Osteoblast (primary cell): ENCODE results near the gene OR10A4. TPM values are rescaled to one million over a fixed set of nuclear protein-coding genes. Genes with fewer than 3 reads are reported as not detected.

Experiments used
- DNase-seq: peaks from one replicate; pipeline ENCODE4 v3.0.0; 2011; ENCODE audit warnings: low spot score, mixed read lengths; ENCODE audit not compliant: insufficient read length; ENCODE audit errors: missing footprints
- H2AFZ ChIP-seq: 2 replicates; pipeline ENCODE4 v1.6.0; 2011; ENCODE audit warnings: mild to moderate bottlenecking, low read length
- H3K27ac ChIP-seq: 2 replicates; pipeline ENCODE4 v1.5.1; 2011; ENCODE audit warnings: mild to moderate bottlenecking, low read depth, low read length, moderate library complexity
- H3K27me3 ChIP-seq: 2 replicates; pipeline ENCODE4 v1.6.0; 2012; ENCODE audit warnings: mild to moderate bottlenecking, control low read depth, inconsistent platforms, low read length, moderate library complexity; ENCODE audit not compliant: insufficient read depth
- H3K36me3 ChIP-seq: 2 replicates; pipeline ENCODE4 v1.5.1; 2011; ENCODE audit warnings: mild to moderate bottlenecking, low read length, control low read depth, moderate library complexity; ENCODE audit not compliant: insufficient read depth
- H3K4me1 ChIP-seq: 2 replicates; pipeline ENCODE4 v1.5.1; 2011; ENCODE audit warnings: mild to moderate bottlenecking, low read length, control low read depth, moderate library complexity; ENCODE audit not compliant: insufficient read depth
- H3K4me2 ChIP-seq: 2 replicates; pipeline ENCODE4 v1.6.0; 2011; ENCODE audit warnings: mild to moderate bottlenecking, low read length; ENCODE audit not compliant: insufficient read depth
- H3K4me3 ChIP-seq: fragments of 200-600 bp; sonication (generic); 3 replicates; pipeline ENCODE4 v1.5.1; 2012; ENCODE audit warnings: mild to moderate bottlenecking, low read length, inconsistent platforms; ENCODE audit not compliant: insufficient read depth
- H3K79me2 ChIP-seq: 2 replicates; pipeline ENCODE4 v1.6.0; 2012; ENCODE audit warnings: mild to moderate bottlenecking, low read length, control low read depth, inconsistent platforms; ENCODE audit not compliant: insufficient read depth
- H3K9me3 ChIP-seq: 2 replicates; pipeline ENCODE4 v1.5.1; 2011; ENCODE audit warnings: low read depth, low read length, control low read depth
- H4K20me1 ChIP-seq: 2 replicates; pipeline ENCODE4 v1.6.0; 2012; ENCODE audit warnings: mild to moderate bottlenecking, low read length, control low read depth; ENCODE audit not compliant: insufficient read depth
- CTCF ChIP-seq: IDR thresholded peaks from 2 replicates; pipeline ENCODE4 v1.5.1; 2011; ENCODE audit warnings: mild to moderate bottlenecking, low read depth, low read length, moderate library complexity; ENCODE audit errors: extremely low read depth
- total RNA-seq: library from RNA; depleted of rRNA; stranded (reverse); fragments of >200 nt; gene quantifications from 2 replicates; pipeline ENCODE4 v1.2.3, GENCODE V29; 2012

OR10A4 gene
- total RNA-seq, 1 donor: not detected

GRCh38 chr11:6841694-6842093, 34.7 kb upstream of the OR10A4 start:
- DNase-seq: no peak
- Histone ChIP-seq H3K4me3 (no peak overlapping the region), H3K36me3 (no peaks in the 10 kb centered on the region), H3K27ac (no peak overlapping the region), H3K4me2 (no peak overlapping the region), H4K20me1 (no peaks in the 10 kb centered on the region), H2AFZ (no peak overlapping the region), H3K9me3 (no peaks in the 10 kb centered on the region), H3K27me3 (no peaks in the 10 kb centered on the region), H3K4me1 (no peaks in the 10 kb centered on the region), H3K79me2 (no peaks in the 10 kb centered on the region)
- TF ChIP-seq CTCF: no peak

DNA sequence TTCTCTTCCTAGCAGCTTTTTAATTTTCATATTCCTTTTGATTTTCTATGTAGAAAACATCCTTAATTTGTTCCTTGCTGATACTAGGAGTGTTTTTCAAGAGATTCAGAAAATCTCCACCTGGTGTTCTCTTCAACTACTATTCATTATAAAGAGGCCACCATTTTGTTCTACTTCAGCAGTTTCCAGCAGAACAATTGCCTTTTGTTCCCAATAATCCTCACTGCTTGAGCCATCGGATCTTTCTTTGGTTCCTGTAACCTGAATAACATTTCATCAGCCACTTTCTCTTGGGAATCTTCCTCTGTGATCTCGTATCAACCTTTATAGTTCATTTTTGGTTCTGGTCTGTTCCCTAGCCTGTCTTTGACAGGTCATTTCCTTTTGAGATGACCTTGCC, 32.8 kb upstream of the OR10A4 start:
- DNase-seq: no peak
- Histone ChIP-seq H2AFZ (no peak overlapping the region), H3K4me1 (no peaks in the 10 kb centered on the region), H3K4me3 (no peak overlapping the region), H3K79me2 (no peaks in the 10 kb centered on the region), H3K36me3 (no peaks in the 10 kb centered on the region), H3K4me2 (no peak overlapping the region), H3K9me3 (no peaks in the 10 kb centered on the region), H4K20me1 (no peaks in the 10 kb centered on the region), H3K27ac (no peak overlapping the region), H3K27me3 (no peaks in the 10 kb centered on the region)
- no peak for TF ChIP-seq CTCF

GRCh38 chr11:6844356-6844755, 32.1 kb upstream of the OR10A4 start:
- Histone ChIP-seq H3K79me2 (no peaks in the 10 kb centered on the region), H3K4me1 (no peaks in the 10 kb centered on the region), H3K9me3 (no peaks in the 10 kb centered on the region), H3K36me3 (no peaks in the 10 kb centered on the region), H4K20me1 (no peaks in the 10 kb centered on the region), H3K4me2 (no peak overlapping the region), H3K4me3 (no peak overlapping the region), H3K27me3 (no peaks in the 10 kb centered on the region), H3K27ac (no peak overlapping the region), H2AFZ (no peak overlapping the region)
- TF ChIP-seq CTCF: no peak
- no peak for DNase-seq

DNA sequence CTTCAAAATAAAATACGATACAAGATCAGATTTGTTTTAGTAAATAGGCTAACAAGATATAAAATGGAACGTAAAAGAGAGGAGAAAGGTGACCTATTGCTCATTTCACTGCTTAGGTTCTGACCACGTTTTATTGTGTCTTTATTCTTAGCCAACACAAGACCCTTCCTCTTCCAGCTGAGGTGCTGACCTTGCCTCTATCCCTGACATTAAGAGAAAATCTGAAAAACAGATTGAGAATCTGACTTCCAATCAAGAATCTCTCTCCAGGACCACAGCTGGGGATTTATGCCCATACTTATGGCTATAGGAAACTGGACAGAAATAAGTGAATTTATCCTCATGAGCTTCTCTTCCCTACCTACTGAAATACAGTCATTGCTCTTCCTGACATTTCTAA, 31.0 kb upstream of the OR10A4 start, which contains the start of gene OR10A5:
Gene OR10A5 (plus strand): TSS at position 301 of the 400 bp plus-strand sequence. CDS start 0 bp downstream, at position 301.
- Histone ChIP-seq H3K4me3 (no peak within 1 kb of the TSS), H4K20me1 (no peaks in the 10 kb centered on the region), H3K9me3 (no peaks in the 10 kb centered on the region)

More for the DNA sequence above, 31.0 kb upstream of the OR10A4 start, which contains the start of gene OR10A5:
- H3K4me1 ChIP-seq: no peaks in the 10 kb centered on the region
- no peaks in the 10 kb centered on the region for H3K79me2 ChIP-seq
- H3K36me3 ChIP-seq: no peaks in the 10 kb centered on the region
- no peak within 1 kb of the TSS for H3K27ac ChIP-seq
- no peak within 1 kb of the TSS for H3K4me2 ChIP-seq
- DNase-seq: no peak
- TF ChIP-seq CTCF: no peak
- no peak within 1 kb of the TSS for H2AFZ ChIP-seq
- H3K27me3 ChIP-seq: no peaks in the 10 kb centered on the region
